Measurements from ENCODE around the gene GPAM. TPM values are rescaled to one million over a fixed set of nuclear protein-coding genes. Genes with fewer than 3 reads are reported as not detected.
"Not testable (repeated sequence)": the region's sequence is repeated elsewhere in the genome, so short reads cannot be mapped to it uniquely, and the experiment has no call there.

Gene GPAM, protein sequence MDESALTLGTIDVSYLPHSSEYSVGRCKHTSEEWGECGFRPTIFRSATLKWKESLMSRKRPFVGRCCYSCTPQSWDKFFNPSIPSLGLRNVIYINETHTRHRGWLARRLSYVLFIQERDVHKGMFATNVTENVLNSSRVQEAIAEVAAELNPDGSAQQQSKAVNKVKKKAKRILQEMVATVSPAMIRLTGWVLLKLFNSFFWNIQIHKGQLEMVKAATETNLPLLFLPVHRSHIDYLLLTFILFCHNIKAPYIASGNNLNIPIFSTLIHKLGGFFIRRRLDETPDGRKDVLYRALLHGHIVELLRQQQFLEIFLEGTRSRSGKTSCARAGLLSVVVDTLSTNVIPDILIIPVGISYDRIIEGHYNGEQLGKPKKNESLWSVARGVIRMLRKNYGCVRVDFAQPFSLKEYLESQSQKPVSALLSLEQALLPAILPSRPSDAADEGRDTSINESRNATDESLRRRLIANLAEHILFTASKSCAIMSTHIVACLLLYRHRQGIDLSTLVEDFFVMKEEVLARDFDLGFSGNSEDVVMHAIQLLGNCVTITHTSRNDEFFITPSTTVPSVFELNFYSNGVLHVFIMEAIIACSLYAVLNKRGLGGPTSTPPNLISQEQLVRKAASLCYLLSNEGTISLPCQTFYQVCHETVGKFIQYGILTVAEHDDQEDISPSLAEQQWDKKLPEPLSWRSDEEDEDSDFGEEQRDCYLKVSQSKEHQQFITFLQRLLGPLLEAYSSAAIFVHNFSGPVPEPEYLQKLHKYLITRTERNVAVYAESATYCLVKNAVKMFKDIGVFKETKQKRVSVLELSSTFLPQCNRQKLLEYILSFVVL
- total RNA-seq (2014; rRNA removed; shearing (Covaris generic)): 6.5 and 7.1 TPM in 2 replicates
- polyA plus RNA-seq (2015; cell fraction: cytosol; rRNA removed): 4.3 and 5.1 TPM in 2 replicates
- polyA plus RNA-seq (2015; cell fraction: nucleus; rRNA removed): 11.9 and 14.7 TPM in 2 replicates

DNA sequence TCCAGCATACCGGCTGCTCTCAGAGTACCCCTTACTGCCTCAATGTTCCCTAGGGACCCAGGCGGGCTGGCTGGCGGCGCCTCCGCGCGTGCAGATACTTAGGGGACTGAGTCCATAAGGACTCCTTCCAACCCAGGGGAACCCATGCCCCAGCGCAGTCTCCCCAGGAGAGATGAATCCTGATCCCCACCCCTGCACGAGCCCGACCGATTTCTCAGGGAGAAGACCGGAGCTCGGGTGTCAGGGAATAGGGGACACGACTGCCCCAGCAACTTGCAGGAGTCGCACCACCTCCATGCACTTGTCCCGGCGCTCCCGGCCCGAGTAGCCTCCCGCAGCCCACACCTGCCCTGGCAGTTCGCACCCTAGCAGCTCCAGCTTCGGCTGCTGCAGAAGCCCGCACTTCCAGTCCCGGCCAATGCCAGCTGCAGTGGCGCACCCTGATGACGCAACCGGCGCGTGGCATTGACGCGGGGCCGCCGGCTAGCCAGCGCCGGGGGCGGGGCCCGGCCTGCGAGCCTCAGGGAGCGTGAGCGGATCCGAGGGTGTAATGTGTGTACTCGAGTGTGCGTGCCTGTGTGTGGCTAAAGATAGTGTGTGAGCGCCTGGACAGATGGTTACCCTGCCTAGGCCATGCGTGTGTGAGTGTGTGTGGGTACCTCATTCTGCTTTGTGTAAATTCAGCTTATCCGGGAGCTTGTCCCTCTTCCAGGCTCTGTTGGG, at the start of gene GPAM:
Gene GPAM (minus strand): TSS at position 437 of the 723 bp plus-strand sequence. CDS start 1,981 bp downstream, outside the sequence.
- peak; percentile 86 for DNase-seq (ENCODE audit: low read depth)

DNA sequence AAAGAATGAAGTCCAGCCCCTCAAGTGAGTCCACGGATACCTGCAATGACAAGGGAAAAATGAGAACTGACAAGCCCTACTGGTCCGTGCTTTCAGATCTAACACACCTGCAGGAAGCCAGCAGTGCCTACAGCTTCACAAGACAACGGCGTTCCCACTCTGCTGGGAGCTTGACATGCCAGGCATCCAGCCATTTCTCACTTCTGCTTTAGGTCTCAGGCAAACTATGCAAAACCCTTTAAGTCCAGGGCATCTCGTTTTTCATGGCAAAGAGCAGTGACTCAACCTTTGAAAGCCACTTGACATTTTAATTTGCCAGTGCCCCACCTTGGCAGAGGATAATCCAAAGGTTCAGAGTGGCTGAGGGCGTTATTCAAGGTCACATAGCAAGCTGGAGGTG, 49.1 kb upstream of the GPAM start:
- DNase-seq (ENCODE audit: low read depth): no peak

DNA sequence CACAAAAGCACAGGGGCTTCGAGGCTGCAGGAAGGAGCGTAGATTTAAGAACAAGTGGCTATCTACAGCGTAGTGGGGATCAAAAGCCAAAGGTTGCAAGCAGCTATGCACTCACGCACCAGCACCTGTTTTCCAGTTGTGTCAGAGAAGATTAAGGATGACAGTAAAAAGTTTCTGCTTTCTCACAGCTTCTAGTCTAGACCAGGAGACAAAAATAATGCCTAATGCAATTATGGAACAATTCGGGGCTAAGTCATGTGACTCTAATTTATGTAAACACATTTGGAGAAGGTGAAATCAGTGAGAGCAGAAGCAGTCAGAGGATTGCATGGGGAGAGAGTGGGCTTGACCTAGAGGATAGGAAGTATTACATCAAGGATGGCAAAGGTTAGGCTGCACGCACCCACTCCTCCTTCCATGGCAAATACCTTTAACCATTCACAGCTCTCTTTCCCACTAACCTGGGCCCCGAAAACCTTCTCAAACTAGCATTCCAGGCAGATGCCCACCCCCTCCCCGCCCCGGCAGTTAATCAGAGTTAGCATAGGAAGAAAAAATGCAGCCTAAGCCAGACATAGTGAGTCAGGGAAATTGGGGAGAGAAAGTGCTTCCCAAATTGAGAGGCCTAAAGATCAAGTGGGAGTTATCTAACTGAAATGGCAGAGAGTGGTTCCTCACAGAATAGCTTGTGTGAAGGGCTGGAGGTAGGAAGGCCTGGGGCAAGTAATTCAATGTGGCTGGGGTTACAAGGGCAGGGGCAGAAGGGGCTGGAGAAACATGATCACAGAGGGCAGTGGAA, 48.2 kb upstream of the GPAM start:
- DNase-seq (ENCODE audit: low read depth): no peak

DNA sequence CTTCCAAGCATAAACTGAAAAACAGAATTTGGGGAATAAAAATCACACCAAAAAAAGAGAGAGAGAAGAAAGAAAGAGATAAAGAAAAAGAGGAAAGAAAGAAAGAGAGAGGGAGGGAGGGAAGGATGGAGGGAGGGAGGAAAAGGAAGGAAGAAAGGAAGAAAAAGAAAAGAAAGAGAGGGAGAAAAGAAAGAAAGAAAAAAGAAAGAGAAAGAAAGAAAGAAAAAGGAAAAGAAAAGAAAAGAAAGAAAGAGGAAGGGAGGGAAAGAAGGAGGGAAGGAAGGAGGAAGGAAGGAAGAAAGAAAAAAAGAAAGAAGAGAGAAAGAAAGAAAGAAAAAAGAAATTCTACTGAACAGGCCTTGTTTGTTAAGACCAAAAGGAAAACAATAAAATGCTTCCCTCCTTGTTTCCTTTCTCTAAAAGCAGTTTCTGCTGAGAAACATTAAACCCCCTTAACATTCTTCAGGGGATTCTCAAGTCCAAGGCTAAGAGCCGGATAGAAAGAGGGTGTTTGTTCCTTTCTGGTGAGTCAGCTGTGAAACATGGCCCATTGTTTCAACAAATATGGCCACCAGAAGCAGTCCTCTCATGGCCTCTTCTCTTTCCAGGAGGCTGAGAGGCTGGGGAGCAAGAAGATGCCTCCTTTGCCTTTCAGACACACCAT, 46.9 kb upstream of the GPAM start:
- peak; percentile 70 for DNase-seq (ENCODE audit: low read depth)

DNA sequence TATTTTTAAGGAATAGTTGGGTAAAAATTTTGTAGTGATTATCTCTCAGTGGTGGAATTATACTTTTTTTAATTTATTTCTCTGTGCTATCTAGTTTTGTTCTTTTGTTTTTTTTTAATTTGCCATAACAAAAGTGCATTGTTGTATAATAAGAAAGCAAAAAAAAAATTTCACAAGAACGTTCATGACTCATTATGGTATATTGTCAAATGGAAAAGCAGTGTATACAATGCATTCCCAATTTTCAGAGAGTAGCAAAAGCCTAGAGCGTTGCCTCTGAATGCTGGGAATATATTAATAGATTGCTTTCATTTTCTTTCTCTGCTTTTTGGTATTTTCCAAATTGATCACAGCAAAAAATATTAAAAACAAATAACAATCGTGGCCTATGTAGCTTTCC, 46.3 kb upstream of the GPAM start:
- DNase-seq (ENCODE audit: low read depth): peak; percentile 15

DNA sequence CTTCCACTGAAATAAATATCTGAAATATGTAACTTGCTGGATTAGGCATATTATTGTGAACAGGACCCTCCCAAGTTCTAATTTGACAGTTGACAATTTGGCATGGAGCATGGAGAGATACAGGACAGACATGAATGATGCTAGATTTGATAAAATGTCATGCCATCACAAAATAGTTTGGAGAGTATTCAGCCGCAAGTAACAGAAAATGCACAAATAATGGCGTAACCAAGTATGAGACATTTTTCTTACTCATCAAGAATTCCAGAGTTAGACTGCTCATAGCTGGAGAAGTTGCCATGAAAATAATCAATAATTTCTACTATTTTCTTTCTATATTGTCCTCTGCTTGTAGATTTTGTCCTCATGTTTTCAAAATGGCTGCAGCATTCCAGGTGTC, 45.5 kb upstream of the GPAM start:
- no peak for DNase-seq (ENCODE audit: low read depth)

DNA sequence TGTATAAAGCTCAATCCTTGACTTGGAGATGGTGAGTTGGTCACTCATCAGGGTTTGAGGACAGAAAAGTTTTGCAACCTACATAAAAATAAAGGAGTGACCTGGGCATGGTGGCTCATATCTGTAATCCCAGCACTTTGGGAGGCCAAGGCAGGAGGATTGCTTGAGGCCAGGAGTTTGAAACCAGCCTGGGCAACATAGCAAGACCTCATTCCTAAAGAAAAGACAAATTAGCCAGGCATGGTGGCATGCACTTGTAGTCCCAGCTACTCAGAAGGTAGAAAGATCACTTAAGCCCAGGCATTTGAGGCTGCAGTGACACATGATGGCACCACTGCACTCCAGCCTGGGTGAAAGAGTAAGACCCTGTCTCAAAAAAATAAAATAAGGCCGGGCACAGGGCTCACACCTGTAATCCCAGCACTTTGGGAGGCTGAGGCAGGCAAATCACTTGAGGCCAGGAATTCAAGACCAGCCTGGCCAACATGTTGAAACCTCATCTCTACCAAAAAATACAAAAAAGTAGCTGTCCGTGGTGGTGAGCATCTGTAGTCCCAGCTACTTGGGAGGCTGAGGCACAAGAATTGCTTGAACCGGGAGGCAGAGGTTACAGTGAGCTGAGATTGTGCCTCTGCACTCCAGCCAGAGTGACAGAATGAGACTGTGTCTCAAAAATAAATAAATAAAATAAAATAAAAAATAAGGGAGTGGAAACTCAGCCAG, 45.0 kb upstream of the GPAM start:
- not testable (repeated sequence) for DNase-seq (ENCODE audit: low read depth)

DNA sequence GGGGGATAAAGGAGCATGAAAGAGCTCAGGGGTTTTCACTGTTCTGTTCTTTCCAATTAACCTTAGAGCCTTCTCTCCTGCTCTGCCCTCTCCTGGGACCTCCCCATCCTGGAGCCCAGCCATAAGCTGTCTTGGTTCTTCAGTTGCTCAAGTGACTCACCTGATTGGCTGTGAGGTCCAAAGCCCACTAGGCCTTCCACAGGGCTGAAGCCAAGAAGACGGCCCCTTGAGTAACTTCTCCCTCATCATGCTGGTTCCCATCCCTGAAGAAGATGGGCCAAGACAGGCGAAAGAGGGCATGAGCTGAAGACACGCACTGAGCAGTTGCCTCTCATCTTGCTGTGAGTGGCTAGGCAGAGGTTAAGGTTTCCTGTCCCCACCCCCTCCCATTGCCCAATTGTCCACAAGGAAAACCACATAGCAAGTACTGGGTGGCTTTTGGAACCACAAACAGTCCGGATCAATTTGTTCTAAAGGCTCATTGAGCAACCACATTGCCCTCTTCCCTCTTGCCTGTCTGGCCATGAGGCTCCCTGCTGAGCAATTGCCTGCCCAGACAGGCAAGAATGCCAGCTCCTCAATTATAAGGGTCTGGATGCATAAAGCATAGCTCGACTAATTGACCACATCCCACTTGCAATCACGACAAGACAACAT, 43.9 kb upstream of the GPAM start:
- peak; percentile 69 for DNase-seq (ENCODE audit: low read depth)

DNA sequence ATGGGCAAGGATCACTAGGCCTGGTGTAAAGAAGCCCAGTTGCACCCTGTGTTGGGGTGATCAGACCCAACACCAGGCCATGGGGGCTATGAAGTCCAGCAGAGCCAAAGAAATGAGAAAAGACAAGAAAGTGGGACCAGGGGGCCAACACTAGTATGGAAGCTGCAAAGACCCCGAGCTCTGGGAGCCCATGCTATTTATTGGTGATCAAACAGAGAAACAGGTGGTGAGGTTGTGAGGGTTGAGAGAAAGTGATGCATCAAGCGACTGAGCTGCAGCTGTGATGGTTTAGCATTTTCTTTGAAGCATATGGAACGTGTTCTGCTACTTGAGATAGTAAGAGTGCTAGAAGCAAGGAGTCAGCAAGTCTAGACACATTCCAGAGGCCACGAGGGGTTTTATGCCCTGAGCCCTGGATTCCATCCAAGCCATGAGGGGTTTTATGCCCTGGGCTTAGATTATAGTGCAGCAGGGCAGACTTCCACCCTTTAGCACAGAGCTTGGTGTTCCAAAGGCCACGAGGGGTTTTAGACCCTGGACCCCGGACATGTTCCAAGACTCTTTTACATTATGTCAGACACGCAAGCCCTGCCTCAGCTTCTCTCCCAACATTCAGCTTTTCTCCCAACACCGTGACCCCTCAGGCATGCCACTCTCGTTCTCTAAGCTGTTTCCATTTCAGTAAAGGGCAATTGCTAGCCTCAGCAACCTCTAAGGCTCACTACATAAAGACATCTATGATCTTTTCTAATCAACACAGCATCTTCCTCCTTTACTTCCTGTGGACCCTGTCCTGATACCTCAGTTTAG, 43.1 kb upstream of the GPAM start:
- DNase-seq (ENCODE audit: low read depth): no peak

DNA sequence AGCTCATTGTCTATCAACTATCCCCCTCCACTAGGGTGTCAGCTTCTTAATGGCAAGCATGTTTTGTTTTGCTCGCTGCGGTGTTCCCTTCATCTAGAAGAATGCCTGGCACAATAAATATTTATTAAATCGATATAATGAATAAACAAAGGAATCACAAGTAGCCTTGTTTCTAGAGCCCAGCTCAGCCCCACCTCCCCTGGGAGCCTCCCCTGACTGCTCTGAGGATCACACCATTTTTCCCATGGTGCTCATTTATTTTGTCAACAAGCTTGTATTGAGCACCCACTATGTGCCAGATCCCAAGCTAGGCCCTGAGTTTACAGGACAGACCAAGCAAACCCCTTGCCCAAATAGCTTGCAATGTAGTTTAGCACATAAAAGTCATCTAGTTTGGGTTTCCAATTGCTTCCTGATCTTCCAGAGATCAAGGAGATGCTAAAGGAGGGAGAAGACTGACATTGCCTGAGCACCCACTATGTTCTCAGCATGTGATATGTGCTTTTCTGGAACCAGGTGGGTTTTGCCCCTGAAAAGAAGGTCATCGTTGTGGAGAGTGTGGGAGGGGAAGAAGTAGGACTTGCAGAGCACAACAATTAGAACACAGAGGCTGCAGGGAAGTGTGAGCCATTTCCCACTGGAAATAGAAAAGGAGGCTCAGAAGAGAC, 42.3 kb upstream of the GPAM start:
- no peak for DNase-seq (ENCODE audit: low read depth)

DNA sequence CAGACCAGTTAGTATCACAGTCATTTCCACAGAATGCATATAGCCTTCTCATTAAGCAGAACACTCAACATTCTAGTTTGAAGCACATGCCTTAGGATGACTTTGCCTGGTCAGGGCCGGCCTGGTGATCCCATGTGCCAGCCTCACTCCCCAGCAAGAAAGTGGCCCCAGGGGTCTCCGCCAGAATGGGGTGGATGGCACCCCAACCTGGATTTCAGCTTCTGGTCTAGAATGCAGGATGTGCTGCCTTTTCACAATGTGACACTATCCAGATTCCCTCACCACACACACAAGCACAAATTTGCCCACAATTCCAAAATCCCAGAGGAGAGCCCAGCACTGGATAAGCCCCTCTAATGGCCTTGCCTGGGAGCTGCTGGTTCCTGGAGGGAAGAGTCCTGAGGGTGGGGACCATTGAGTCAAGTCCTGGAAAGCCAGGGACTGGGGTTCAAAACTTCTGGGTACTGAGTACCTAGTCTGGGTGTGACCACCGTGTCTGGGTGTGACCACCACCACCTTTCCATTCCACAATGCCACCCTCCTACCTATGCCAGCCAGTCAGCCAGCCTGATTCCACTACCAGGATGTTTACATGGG, 41.5 kb upstream of the GPAM start:
- no peak for DNase-seq (ENCODE audit: low read depth)

DNA sequence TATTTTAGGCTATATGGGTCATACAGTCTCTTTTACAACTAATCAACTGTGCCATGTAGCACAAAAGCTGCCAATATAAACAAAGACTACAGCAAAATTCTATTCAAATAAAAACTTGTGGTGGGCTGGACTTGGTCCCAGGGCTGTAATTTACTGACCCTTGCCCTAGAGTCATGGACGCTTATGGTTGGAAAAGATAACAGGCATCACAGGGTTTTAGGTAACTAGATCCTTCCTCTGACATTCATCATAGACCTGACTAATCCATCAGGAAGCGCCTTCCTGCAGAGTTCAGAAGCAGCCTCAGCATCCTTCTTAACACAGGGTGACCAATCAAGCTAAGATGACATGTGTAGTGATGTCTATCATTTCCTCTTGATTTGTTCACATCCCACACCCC, 40.2 kb upstream of the GPAM start:
- DNase-seq (ENCODE audit: low read depth): peak; percentile 42

DNA sequence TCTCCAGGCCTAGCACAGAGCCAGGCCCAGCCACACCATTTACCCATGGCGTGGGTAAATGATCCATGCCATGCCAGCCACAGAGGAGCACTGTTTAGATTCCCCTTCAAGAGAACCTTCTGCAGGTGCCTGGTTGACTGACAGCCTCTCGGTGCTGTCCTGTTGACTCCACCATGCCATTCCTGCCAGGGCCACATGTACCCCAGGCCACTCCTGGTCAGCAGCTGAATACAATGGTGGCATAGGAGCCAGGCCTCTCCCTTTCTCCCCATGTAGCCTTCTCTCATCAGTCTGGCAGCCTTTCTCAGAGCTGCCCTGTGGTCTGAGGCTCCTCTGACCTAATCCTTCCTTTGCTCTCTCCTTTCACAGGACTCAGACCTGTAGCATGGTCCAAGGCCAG, 39.2 kb upstream of the GPAM start:
- no peak for DNase-seq (ENCODE audit: low read depth)

DNA sequence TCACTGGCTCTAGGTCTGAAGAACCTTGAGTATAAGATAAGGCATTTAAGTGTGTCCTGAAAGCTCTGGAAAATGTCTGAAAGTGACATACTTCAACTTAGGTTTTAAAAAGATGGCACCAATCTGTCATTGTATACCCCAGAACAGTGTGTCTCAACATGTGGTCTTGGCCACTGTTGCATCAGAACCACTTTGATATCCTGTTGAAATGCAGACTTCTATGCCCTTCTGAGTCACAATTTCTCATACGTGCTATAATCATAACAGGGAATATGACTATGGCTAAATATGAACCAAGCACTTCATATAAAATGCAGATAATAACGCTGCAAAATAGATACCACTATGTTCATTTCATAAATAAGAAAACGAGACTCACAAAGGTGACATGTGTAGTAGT, 38.0 kb upstream of the GPAM start:
- DNase-seq (ENCODE audit: low read depth): no peak

DNA sequence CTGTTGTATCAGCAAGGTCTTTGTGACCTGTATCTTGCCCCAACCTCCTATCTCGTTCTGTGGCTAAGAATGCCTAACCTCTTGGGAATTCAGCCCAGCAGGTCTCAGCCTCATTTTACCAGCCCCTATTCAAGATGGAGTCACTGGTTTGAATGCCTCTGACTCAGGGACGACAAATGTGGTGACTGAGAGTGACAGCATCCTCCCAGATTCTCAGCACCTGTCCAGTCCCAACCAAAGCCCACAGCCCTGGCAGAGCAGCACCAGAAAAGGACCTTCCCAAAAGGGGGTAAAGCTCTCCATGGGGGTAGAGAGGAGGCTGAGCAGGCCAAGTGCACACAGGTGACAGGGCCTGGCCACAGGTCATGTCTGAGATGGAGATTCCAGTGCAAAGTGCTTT, 35.4 kb upstream of the GPAM start:
- no peak for DNase-seq (ENCODE audit: low read depth)

DNA sequence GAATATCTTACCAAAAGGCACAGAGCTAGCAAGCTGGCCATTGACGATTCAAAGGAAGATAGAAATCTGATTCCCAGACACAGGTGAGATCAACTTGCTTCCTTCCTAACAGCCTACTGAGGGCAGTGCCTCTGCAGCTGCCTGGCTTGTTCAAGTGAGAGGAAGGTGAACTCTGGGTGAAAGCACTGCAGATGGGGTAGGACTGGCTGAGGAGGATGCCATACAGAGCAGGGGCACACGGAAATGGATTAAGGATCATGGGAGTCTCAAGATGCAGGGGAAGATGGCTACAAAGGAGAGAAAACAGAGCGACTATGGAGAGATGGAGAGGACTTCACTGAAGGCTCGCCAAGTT, 34.4 kb upstream of the GPAM start:
- no peak for DNase-seq (ENCODE audit: low read depth)

DNA sequence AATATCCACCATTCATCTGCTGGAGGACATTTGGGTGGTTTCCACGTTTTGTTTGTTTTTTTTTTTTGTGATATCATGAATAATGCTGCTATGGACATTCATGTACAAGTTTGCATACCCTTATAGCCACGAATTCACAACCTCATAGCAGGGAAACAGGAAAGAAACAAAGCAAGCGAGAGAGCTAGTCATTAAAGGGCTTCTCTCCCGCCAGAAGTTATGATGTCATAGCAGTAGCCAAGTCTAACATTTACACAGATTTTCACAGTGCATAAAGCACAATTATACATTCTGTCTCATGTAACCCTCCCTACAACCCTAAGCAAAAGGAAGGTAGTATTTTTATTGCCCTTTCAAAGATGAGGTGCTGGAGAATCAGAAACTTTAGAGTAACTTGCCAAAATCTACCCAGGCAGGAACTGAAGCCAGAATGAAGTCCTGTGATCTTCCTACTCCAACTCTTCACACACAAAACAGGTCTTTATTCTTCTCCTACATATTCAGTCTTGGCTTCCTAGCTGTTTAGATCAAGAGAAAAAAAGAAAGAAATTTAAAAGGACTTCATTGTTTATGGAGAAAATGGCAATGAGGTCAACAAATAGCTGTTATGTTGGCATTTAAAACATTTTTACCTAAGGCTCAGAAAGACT, 33.9 kb upstream of the GPAM start:
- no peak for DNase-seq (ENCODE audit: low read depth)
